Muscle layer of duodenum (tissue), 2 donors: ENCODE data around the gene CPLX4.

Source experiments
- H3K27ac ChIP-seq: one replicate; pipeline ENCODE4 v1.7.0; 2013; ENCODE audit warnings: mild to moderate bottlenecking, low read length
- H3K27me3 ChIP-seq: one replicate; pipeline ENCODE4 v1.7.0; 2013; ENCODE audit warnings: low read depth, mild to moderate bottlenecking, control low read depth, low read length
- H3K36me3 ChIP-seq, 2 donors: one replicate each; pipeline ENCODE4 v1.7.0; 2013; ENCODE audit warnings: low read length in 2 of 2, control low read depth in 1 of 2, mild to moderate bottlenecking in 1 of 2; ENCODE audit not compliant: insufficient read depth in 2 of 2, control insufficient read depth in 1 of 2
- H3K4me1 ChIP-seq, 2 donors: one replicate each; pipeline ENCODE4 v1.7.0; 2013; ENCODE audit warnings: low read length in 2 of 2, mild to moderate bottlenecking in 2 of 2, control low read depth in 1 of 2, moderate library complexity in 1 of 2; ENCODE audit not compliant: insufficient read depth in 2 of 2, control insufficient read depth in 1 of 2
- H3K4me3 ChIP-seq, 2 donors: one replicate each; pipeline ENCODE4 v1.7.0; 2013; ENCODE audit warnings: low read length in 2 of 2, low read depth in 1 of 2, mild to moderate bottlenecking in 1 of 2
- H3K9me3 ChIP-seq, 2 donors: one replicate each; pipeline ENCODE4 v1.7.0; 2013; ENCODE audit warnings: low read length in 2 of 2, control low read depth in 1 of 2, mild to moderate bottlenecking in 1 of 2; ENCODE audit not compliant: control insufficient read depth in 1 of 2
- donor health status: healthy.

The CPLX4 gene

GRCh38 chr18:59279722-59280121, 38.7 kb downstream of the CPLX4 start:
- H3K36me3 ChIP-seq: no peaks in the 10 kb centered on the region
- no peak overlapping the region for H3K4me3 ChIP-seq
- H3K9me3 ChIP-seq: no peaks in the 10 kb centered on the region
- H3K27me3 ChIP-seq: peaks cover 23% of the 10 kb centered on the region
- H3K4me1 ChIP-seq: no peaks in the 10 kb centered on the region
- H3K27ac ChIP-seq: no peak overlapping the region

GRCh38 chr18:59279193-59279592, 39.3 kb downstream of the CPLX4 start:
- H3K4me3 ChIP-seq: no peak overlapping the region
- no peaks in the 10 kb centered on the region for H3K4me1 ChIP-seq
- peaks cover 28% of the 10 kb centered on the region for H3K27me3 ChIP-seq
- no peak overlapping the region for H3K27ac ChIP-seq
- no peaks in the 10 kb centered on the region for H3K36me3 ChIP-seq
- no peaks in the 10 kb centered on the region for H3K9me3 ChIP-seq

GRCh38 chr18:59278793-59279192, 39.7 kb downstream of the CPLX4 start:
- H3K27me3 ChIP-seq: peaks cover 32% of the 10 kb centered on the region
- H3K27ac ChIP-seq: no peak overlapping the region

GRCh38 chr18:59276047-59276446, 42.4 kb downstream of the CPLX4 start:
- Histone ChIP-seq H3K27me3 (peaks cover 53% of the 10 kb centered on the region), H3K4me1 (peaks cover 0 to 23% of the 10 kb centered on the region in 2 donors), H3K27ac (no peak overlapping the region), H3K9me3 (no peaks in the 10 kb centered on the region), H3K4me3 (no peak overlapping the region), H3K36me3 (no peaks in the 10 kb centered on the region)

More at GRCh38 chr18:59278793-59279192, 39.7 kb downstream of the CPLX4 start:
- no peak overlapping the region for H3K4me3 ChIP-seq
- no peaks in the 10 kb centered on the region for H3K9me3 ChIP-seq
- no peaks in the 10 kb centered on the region for H3K36me3 ChIP-seq
- peaks cover 0 to 3% of the 10 kb centered on the region in 2 donors for H3K4me1 ChIP-seq

- H3K27ac ChIP-seq: no peak overlapping the region
- no peak overlapping the region for H3K4me3 ChIP-seq
- peaks cover 0 to 23% of the 10 kb centered on the region in 2 donors for H3K4me1 ChIP-seq
- no peaks in the 10 kb centered on the region for H3K36me3 ChIP-seq
- H3K27me3 ChIP-seq: peaks cover 59% of the 10 kb centered on the region
- H3K9me3 ChIP-seq: no peaks in the 10 kb centered on the region
Measured at GRCh38 chr18:59275406-59275949, 43.0 kb downstream of the CPLX4 start.

- H3K27me3 ChIP-seq: peaks cover 67% of the 10 kb centered on the region
- H3K4me3 ChIP-seq: no peak overlapping the region
- H3K4me1 ChIP-seq: peaks cover 0 to 25% of the 10 kb centered on the region in 2 donors
- no peaks in the 10 kb centered on the region for H3K9me3 ChIP-seq
- no peak overlapping the region for H3K27ac ChIP-seq
- no peaks in the 10 kb centered on the region for H3K36me3 ChIP-seq
Measured at GRCh38 chr18:59274533-59274928, 43.9 kb downstream of the CPLX4 start.

- peak overlapping the region in 1 of 2 donors; percentile 57 for H3K4me3 ChIP-seq
- no peak overlapping the region for H3K27ac ChIP-seq
- no peaks in the 10 kb centered on the region for H3K9me3 ChIP-seq
- H3K27me3 ChIP-seq: peaks cover 70% of the 10 kb centered on the region
- H3K36me3 ChIP-seq: no peaks in the 10 kb centered on the region
- peaks cover 0 to 30% of the 10 kb centered on the region in 2 donors for H3K4me1 ChIP-seq
Measured at GRCh38 chr18:59273759-59274532, 44.5 kb downstream of the CPLX4 start.

- Histone ChIP-seq H3K9me3 (no peaks in the 10 kb centered on the region), H3K4me3 (peak within 1 kb of the TSS; percentile 11 to 57), H3K4me1 (peaks cover 0 to 38% of the 10 kb centered on the region in 2 donors), H3K27me3 (peaks cover 77% of the 10 kb centered on the region), H3K27ac (no peak within 1 kb of the TSS), H3K36me3 (no peaks in the 10 kb centered on the region)
Measured at GRCh38 chr18:59272891-59273758, 45.3 kb downstream of the CPLX4 start, which contains the start of gene RAX. Gene RAX, minus strand, starts transcription at chr18:59273454. Its CDS starts 248 bp downstream, at chr18:59273206.

GRCh38 chr18:59272221-59272888, 46.1 kb downstream of the CPLX4 start:
- Histone ChIP-seq H3K27me3 (peaks cover 85% of the 10 kb centered on the region), H3K9me3 (no peaks in the 10 kb centered on the region), H3K4me3 (peak overlapping the region; percentile 11 to 57), H3K4me1 (peaks cover 0 to 46% of the 10 kb centered on the region in 2 donors), H3K27ac (no peak overlapping the region), H3K36me3 (no peaks in the 10 kb centered on the region)

GRCh38 chr18:59271606-59272220, 46.7 kb downstream of the CPLX4 start:
- Histone ChIP-seq H3K9me3 (no peaks in the 10 kb centered on the region), H3K36me3 (no peaks in the 10 kb centered on the region), H3K4me3 (peak overlapping the region in 1 of 2 donors; percentile 57), H3K27ac (no peak overlapping the region), H3K27me3 (peaks cover 89% of the 10 kb centered on the region), H3K4me1 (peaks cover 0 to 48% of the 10 kb centered on the region in 2 donors)
